H1 (cell line): Measurements from ENCODE around the gene TXLNG.

Experiments used
- CHD1 ChIP-seq: IDR thresholded peaks from 2 replicates; pipeline ENCODE4 v1.6.1; 2012; ENCODE audit warnings: low read depth, low read length, improper control_type of control experiment
- CHD2 ChIP-seq: IDR thresholded peaks from 2 replicates; pipeline ENCODE4 v1.6.1; 2012; ENCODE audit warnings: low read length, improper control_type of control experiment
- CTCF ChIP-seq, 3 experiments: IDR thresholded peaks; 1 replicate in 2 of 3; 2 replicates in 1 of 3; pipeline versions ENCODE4 v1.5.1 to v1.6.1; 2011; ENCODE audit warnings: low read length in 3 of 3, mild to moderate bottlenecking in 3 of 3, inconsistent platforms in 2 of 3, low read depth in 1 of 3, moderate library complexity in 1 of 3; ENCODE audit not compliant: insufficient read depth in 1 of 3; ENCODE audit errors: control extremely low read depth in 1 of 3
- E2F6 ChIP-seq: IDR thresholded peaks from 2 replicates; pipeline ENCODE4 v1.6.1; 2012; ENCODE audit warnings: inconsistent platforms
- FOSL1 ChIP-seq: IDR thresholded peaks from 2 replicates; pipeline ENCODE4 v1.6.1; 2011; ENCODE audit warnings: mild to moderate bottlenecking, low read depth, low read length, moderate library complexity; ENCODE audit not compliant: insufficient read depth
- HDAC2 ChIP-seq, 2 experiments: fragments of 300-600 bp in 1 of 2; sonication (generic) in 1 of 2; IDR thresholded peaks; 2 replicates each; pipeline ENCODE4 v1.6.1; 2011 to 2012; ENCODE audit warnings: low read depth in 2 of 2, low read length in 2 of 2, mild to moderate bottlenecking in 2 of 2, moderate library complexity in 2 of 2, borderline replicate concordance in 1 of 2, inconsistent platforms in 1 of 2
- JUND ChIP-seq: IDR thresholded peaks from 2 replicates; pipeline ENCODE4 v1.6.1; 2011; ENCODE audit warnings: mild to moderate bottlenecking, improper control_type of control experiment, low read length
- KDM1A ChIP-seq: fragments of 200-600, 300-600 bp; sonication (generic); IDR thresholded peaks from 2 replicates; pipeline ENCODE4 v1.7.1; 2016; ENCODE audit warnings: mild to moderate bottlenecking, low read length, borderline replicate concordance
- POLR2A ChIP-seq, 2 experiments: IDR thresholded peaks; 1 replicate in 1 of 2; 2 replicates in 1 of 2; pipeline ENCODE4 v1.6.1; 2011; ENCODE audit warnings: low read depth in 2 of 2, low read length in 2 of 2, mild to moderate bottlenecking in 2 of 2; ENCODE audit errors: control extremely low read depth in 1 of 2
- SUZ12 ChIP-seq: fragments of 200-600 bp; sonication (generic); IDR thresholded peaks from 2 replicates; pipeline ENCODE4 v1.6.1; 2012; ENCODE audit warnings: mild to moderate bottlenecking, inconsistent platforms, low read length, moderate library complexity, mixed read lengths
- YY1 ChIP-seq: IDR thresholded peaks from 2 replicates; pipeline ENCODE4 v1.6.1; 2011; ENCODE audit warnings: low read depth, mild to moderate bottlenecking, low read length

- TF ChIP-seq POLR2A (IDR thresholded peaks at IDR 0.05; ENCODE audit: control extremely low read depth in 1 of 2, low read depth in 2 of 2, low read length in 2 of 2) (no peak), CTCF (IDR thresholded peaks at IDR 0.05; ENCODE audit: control extremely low read depth in 1 of 3, insufficient read depth in 1 of 3, low read depth in 1 of 3, low read length in 3 of 3) (no peak), JUND (no peak), SUZ12 (no peak), FOSL1 (no peak), CHD1 (no peak), KDM1A (no peak), HDAC2 (IDR thresholded peaks at IDR 0.05; ENCODE audit: borderline replicate concordance in 1 of 2, low read depth in 2 of 2, low read length in 2 of 2) (no peak), E2F6 (no peak), YY1 (no peak), CHD2 (no peak)
Observed at GRCh38 chrX:16874458-16875095, 88.3 kb downstream of the TXLNG start.
